Measurements from ENCODE around the gene CD99. TPM values are rescaled to one million over a fixed set of nuclear protein-coding genes. Genes with fewer than 3 reads are reported as not detected.
A peak's percentile ranks its signal among the peaks of the same experiment; 100 is the strongest.

The CD99 gene
- total and polyA plus RNA-seq, 2 of the 13 experiments (the other 11 are each of a cell fraction or from before 2014, with no cell fraction given), result 78.8 to 111 TPM

DNA sequence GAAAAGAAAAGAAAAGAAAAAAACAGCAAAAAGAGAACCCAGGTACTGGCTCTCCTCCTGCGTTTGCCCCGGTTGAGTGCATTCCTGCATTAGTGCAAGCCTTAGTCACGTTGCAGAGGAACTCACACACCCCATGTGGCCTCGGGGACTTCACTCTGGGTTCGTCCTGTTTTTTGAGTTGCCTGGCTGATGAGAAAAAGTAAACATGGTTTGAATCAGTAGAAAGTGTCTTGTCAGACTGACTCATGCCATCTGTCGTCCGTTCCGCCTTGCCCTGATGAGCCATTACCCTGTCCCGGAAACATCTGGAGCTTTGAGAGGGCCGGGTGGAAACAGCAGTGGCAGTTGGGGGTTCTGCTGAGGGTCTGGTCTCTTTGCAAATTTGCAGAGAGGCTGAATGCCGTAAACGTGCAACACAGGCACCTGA is 16.3 kb downstream of the CD99 start (continued):
- TF ChIP-seq RAD21 (CRISPR knock-in tag; IDR thresholded peaks at IDR 0.05), result peak; percentile 46; the same call in 1 of the 2 replicates
- peak; percentile 53; the same call in 1 of the 2 replicates for TF ChIP-seq MXD4 (CRISPR knock-in tag; IDR thresholded peaks at IDR 0.05)
- no peak for TF ChIP-seq HMG20B (CRISPR knock-in tag; conservative IDR thresholded peaks at IDR 0.05)
- TF ChIP-seq GATAD1 (CRISPR knock-in tag; IDR thresholded peaks at IDR 0.05), result no peak
- TF ChIP-seq HHEX (CRISPR knock-in tag; IDR thresholded peaks at IDR 0.05), result no peak
- TF ChIP-seq ZNF746 (CRISPR knock-in tag; IDR thresholded peaks at IDR 0.05), result no peak
- TF ChIP-seq, protein P1, sequence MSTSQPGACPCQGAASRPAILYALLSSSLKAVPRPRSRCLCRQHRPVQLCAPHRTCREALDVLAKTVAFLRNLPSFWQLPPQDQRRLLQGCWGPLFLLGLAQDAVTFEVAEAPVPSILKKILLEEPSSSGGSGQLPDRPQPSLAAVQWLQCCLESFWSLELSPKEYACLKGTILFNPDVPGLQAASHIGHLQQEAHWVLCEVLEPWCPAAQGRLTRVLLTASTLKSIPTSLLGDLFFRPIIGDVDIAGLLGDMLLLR (CRISPR knock-in tag; IDR thresholded peaks at IDR 0.05), result no peak
- no peak for TF ChIP-seq ZNF616 (CRISPR knock-in tag; IDR thresholded peaks at IDR 0.05; ENCODE audit: low read depth)
- no peak for TF ChIP-seq ZNF264 (CRISPR knock-in tag; IDR thresholded peaks at IDR 0.05)
- no peak for TF ChIP-seq ZNF274 (CRISPR knock-in tag; IDR thresholded peaks at IDR 0.05)
- TF ChIP-seq NFKBIZ (CRISPR knock-in tag; IDR thresholded peaks at IDR 0.05), result no peak
- TF ChIP-seq, protein P2, sequence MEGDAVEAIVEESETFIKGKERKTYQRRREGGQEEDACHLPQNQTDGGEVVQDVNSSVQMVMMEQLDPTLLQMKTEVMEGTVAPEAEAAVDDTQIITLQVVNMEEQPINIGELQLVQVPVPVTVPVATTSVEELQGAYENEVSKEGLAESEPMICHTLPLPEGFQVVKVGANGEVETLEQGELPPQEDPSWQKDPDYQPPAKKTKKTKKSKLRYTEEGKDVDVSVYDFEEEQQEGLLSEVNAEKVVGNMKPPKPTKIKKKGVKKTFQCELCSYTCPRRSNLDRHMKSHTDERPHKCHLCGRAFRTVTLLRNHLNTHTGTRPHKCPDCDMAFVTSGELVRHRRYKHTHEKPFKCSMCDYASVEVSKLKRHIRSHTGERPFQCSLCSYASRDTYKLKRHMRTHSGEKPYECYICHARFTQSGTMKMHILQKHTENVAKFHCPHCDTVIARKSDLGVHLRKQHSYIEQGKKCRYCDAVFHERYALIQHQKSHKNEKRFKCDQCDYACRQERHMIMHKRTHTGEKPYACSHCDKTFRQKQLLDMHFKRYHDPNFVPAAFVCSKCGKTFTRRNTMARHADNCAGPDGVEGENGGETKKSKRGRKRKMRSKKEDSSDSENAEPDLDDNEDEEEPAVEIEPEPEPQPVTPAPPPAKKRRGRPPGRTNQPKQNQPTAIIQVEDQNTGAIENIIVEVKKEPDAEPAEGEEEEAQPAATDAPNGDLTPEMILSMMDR (CRISPR knock-in tag; IDR thresholded peaks at IDR 0.05), result peak; percentile 58
- TF ChIP-seq BHLHE40 (IDR thresholded peaks at IDR 0.05; ENCODE audit: low read length), result no peak
- TF ChIP-seq ZNF343 (CRISPR knock-in tag; IDR thresholded peaks at IDR 0.05), result no peak
- no peak for TF ChIP-seq ARNT (IDR thresholded peaks at IDR 0.05)
- 0 out of 2 replicates have a peak, but pooled peaks have one; percentile 54 for TF ChIP-seq ZSCAN9 (CRISPR knock-in tag; IDR thresholded peaks at IDR 0.05; ENCODE audit: borderline replicate concordance)
- TF ChIP-seq, protein P3, sequence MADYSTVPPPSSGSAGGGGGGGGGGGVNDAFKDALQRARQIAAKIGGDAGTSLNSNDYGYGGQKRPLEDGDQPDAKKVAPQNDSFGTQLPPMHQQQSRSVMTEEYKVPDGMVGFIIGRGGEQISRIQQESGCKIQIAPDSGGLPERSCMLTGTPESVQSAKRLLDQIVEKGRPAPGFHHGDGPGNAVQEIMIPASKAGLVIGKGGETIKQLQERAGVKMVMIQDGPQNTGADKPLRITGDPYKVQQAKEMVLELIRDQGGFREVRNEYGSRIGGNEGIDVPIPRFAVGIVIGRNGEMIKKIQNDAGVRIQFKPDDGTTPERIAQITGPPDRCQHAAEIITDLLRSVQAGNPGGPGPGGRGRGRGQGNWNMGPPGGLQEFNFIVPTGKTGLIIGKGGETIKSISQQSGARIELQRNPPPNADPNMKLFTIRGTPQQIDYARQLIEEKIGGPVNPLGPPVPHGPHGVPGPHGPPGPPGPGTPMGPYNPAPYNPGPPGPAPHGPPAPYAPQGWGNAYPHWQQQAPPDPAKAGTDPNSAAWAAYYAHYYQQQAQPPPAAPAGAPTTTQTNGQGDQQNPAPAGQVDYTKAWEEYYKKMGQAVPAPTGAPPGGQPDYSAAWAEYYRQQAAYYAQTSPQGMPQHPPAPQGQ (CRISPR knock-in tag; IDR thresholded peaks at IDR 0.05; ENCODE audit: borderline replicate concordance), result no peak
- no peak for TF ChIP-seq ELF1 (CRISPR knock-in tag; IDR thresholded peaks at IDR 0.05)
- no peak for TF ChIP-seq PAX8 (CRISPR knock-in tag; IDR thresholded peaks at IDR 0.05; ENCODE audit: borderline replicate concordance)
- no peak for TF ChIP-seq ZNF124 (CRISPR knock-in tag; IDR thresholded peaks at IDR 0.05)
- peak; percentile 85; the same call in 1 of the 2 replicates for TF ChIP-seq FOXK1 (CRISPR knock-in tag; IDR thresholded peaks at IDR 0.05; ENCODE audit: borderline replicate concordance, low read depth)
- TF ChIP-seq, protein P4, sequence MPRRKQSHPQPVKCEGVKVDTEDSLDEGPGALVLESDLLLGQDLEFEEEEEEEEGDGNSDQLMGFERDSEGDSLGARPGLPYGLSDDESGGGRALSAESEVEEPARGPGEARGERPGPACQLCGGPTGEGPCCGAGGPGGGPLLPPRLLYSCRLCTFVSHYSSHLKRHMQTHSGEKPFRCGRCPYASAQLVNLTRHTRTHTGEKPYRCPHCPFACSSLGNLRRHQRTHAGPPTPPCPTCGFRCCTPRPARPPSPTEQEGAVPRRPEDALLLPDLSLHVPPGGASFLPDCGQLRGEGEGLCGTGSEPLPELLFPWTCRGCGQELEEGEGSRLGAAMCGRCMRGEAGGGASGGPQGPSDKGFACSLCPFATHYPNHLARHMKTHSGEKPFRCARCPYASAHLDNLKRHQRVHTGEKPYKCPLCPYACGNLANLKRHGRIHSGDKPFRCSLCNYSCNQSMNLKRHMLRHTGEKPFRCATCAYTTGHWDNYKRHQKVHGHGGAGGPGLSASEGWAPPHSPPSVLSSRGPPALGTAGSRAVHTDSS (CRISPR knock-in tag; conservative IDR thresholded peaks at IDR 0.05), result no peak
- TF ChIP-seq, protein P5, sequence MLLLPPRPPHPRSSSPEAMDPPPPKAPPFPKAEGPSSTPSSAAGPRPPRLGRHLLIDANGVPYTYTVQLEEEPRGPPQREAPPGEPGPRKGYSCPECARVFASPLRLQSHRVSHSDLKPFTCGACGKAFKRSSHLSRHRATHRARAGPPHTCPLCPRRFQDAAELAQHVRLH (CRISPR knock-in tag; IDR thresholded peaks at IDR 0.05; ENCODE audit: borderline replicate concordance, low read depth), result no peak
- TF ChIP-seq, protein P6, sequence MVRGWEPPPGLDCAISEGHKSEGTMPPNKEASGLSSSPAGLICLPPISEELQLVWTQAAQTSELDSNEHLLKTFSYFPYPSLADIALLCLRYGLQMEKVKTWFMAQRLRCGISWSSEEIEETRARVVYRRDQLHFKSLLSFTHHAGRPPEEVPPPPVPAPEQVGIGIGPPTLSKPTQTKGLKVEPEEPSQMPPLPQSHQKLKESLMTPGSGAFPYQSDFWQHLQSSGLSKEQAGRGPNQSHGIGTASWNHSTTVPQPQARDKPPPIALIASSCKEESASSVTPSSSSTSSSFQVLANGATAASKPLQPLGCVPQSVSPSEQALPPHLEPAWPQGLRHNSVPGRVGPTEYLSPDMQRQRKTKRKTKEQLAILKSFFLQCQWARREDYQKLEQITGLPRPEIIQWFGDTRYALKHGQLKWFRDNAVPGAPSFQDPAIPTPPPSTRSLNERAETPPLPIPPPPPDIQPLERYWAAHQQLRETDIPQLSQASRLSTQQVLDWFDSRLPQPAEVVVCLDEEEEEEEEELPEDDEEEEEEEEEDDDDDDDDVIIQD (CRISPR knock-in tag; IDR thresholded peaks at IDR 0.05; ENCODE audit: low read depth), result peak; percentile 45; the same call in 1 of the 2 replicates
- TF ChIP-seq MXI1 (IDR thresholded peaks at IDR 0.05; ENCODE audit: borderline replicate concordance, low read depth, low read length), result peak; percentile 89; the same call in 1 of the 3 replicates
- no peak for TF ChIP-seq MYNN (CRISPR knock-in tag; IDR thresholded peaks at IDR 0.05; ENCODE audit: low read depth)

All from HepG2 (cell line).